ENCODE results near the gene FBXL7.

Gene FBXL7

GRCh38 chr5:15669826-15670225 is 169.8 kb downstream of the FBXL7 start:
- DNase-seq (ENCODE audit: low read depth in 2 of 2): no peak

- no peak for DNase-seq (ENCODE audit: low read depth in 2 of 2)
These were observed 174.7 kb downstream of the FBXL7 start for GRCh38 chr5:15674716-15675115.

- DNase-seq (ENCODE audit: low read depth in 2 of 2): no peak
These were observed 176.6 kb downstream of the FBXL7 start for GRCh38 chr5:15676591-15676990.

GRCh38 chr5:15679161-15679560 is 179.2 kb downstream of the FBXL7 start:
- DNase-seq (ENCODE audit: low read depth in 2 of 2): no peak

GRCh38 chr5:15680455-15680854 is 180.5 kb downstream of the FBXL7 start:
- DNase-seq (ENCODE audit: low read depth in 2 of 2): no peak

- DNase-seq (ENCODE audit: low read depth in 2 of 2): no peak
These were observed 182.1 kb downstream of the FBXL7 start for GRCh38 chr5:15682122-15682521.

GRCh38 chr5:15682566-15682965 is 182.6 kb downstream of the FBXL7 start:
- DNase-seq (ENCODE audit: low read depth in 2 of 2): no peak

GRCh38 chr5:15683332-15683731 is 183.4 kb downstream of the FBXL7 start:
- no peak for DNase-seq (ENCODE audit: low read depth in 2 of 2)

GRCh38 chr5:15687401-15687800 is 187.4 kb downstream of the FBXL7 start:
- no peak for DNase-seq (ENCODE audit: low read depth in 2 of 2)

GRCh38 chr5:15689836-15690235 is 189.9 kb downstream of the FBXL7 start:
- no peak for DNase-seq (ENCODE audit: low read depth in 2 of 2)

GRCh38 chr5:15690611-15691010 is 190.6 kb downstream of the FBXL7 start:
- DNase-seq (ENCODE audit: low read depth in 2 of 2): no peak

GRCh38 chr5:15691521-15691920 is 191.5 kb downstream of the FBXL7 start:
- DNase-seq (ENCODE audit: low read depth in 2 of 2): no peak

GRCh38 chr5:15692706-15693381 is 192.9 kb downstream of the FBXL7 start:
- no peak for DNase-seq (ENCODE audit: low read depth in 2 of 2)

GRCh38 chr5:15693382-15693728 is 193.4 kb downstream of the FBXL7 start:
- DNase-seq (ENCODE audit: low read depth in 2 of 2): no peak

GRCh38 chr5:15693933-15694332 is 194.0 kb downstream of the FBXL7 start:
- no peak for DNase-seq (ENCODE audit: low read depth in 2 of 2)

- no peak for DNase-seq (ENCODE audit: low read depth in 2 of 2)
These were observed 194.8 kb downstream of the FBXL7 start for GRCh38 chr5:15694696-15695214.

GRCh38 chr5:15695215-15695731 is 195.3 kb downstream of the FBXL7 start:
- DNase-seq (ENCODE audit: low read depth in 2 of 2): no peak

GRCh38 chr5:15700373-15700772 is 200.4 kb downstream of the FBXL7 start:
- DNase-seq (ENCODE audit: low read depth in 2 of 2): no peak

GRCh38 chr5:15702102-15702501 is 202.1 kb downstream of the FBXL7 start:
- no peak for DNase-seq (ENCODE audit: low read depth in 2 of 2)

GRCh38 chr5:15703901-15704300 is 203.9 kb downstream of the FBXL7 start:
- DNase-seq (ENCODE audit: low read depth in 2 of 2): no peak

GRCh38 chr5:15704397-15704947 is 204.5 kb downstream of the FBXL7 start:
- no peak for DNase-seq (ENCODE audit: low read depth in 2 of 2)

GRCh38 chr5:15707631-15708030 is 207.7 kb downstream of the FBXL7 start:
- DNase-seq (ENCODE audit: low read depth in 2 of 2): no peak

- DNase-seq (ENCODE audit: low read depth in 2 of 2): no peak
These were observed 211.9 kb downstream of the FBXL7 start for GRCh38 chr5:15711892-15712291.

- no peak for DNase-seq (ENCODE audit: low read depth in 2 of 2)
These were observed 215.6 kb downstream of the FBXL7 start for GRCh38 chr5:15715535-15715934.

Data from stimulated activated CD8-positive, alpha-beta memory T cell treated with anti-CD3 and anti-CD28 coated beads, Interleukin-15, amount 100 ng/mL, for 48 hours (primary cell).